Ishikawa (cell line): ENCODE data around the gene OXLD1.

ENCODE experiments used
- CEBPB ChIP-seq: IDR thresholded peaks from 2 replicates; pipeline ENCODE4 v1.6.1; 2012
- CREB1 ChIP-seq: IDR thresholded peaks from 2 replicates; pipeline ENCODE4 v1.6.1; 2012; ENCODE audit warnings: low read depth
- EGR1 ChIP-seq: IDR thresholded peaks from 2 replicates; pipeline ENCODE4 v1.6.1; 2012
- EP300 ChIP-seq: IDR thresholded peaks from 2 replicates; pipeline ENCODE4 v1.6.1; 2012; ENCODE audit warnings: borderline replicate concordance
- FOXM1 ChIP-seq: IDR thresholded peaks from 2 replicates; pipeline ENCODE4 v1.6.1; 2012; ENCODE audit warnings: low read depth, borderline replicate concordance
- NFIC ChIP-seq: IDR thresholded peaks from 2 replicates; pipeline ENCODE4 v1.6.1; 2012
- RAD21 ChIP-seq: IDR thresholded peaks from 2 replicates; pipeline ENCODE4 v1.6.1; 2012; ENCODE audit warnings: low read depth
- TAF1 ChIP-seq: IDR thresholded peaks from 2 replicates; pipeline ENCODE4 v1.6.1; 2012; ENCODE audit warnings: low read depth, mild to moderate bottlenecking
- TCF12 ChIP-seq: IDR thresholded peaks from 2 replicates; pipeline ENCODE4 v1.6.1; 2012; ENCODE audit warnings: low read depth
- TEAD4 ChIP-seq: IDR thresholded peaks from 2 replicates; pipeline ENCODE4 v1.6.1; 2012
- YY1 ChIP-seq: IDR thresholded peaks from 2 replicates; pipeline ENCODE4 v1.6.1; 2012; ENCODE audit warnings: low read depth
- ZBTB7A ChIP-seq: IDR thresholded peaks from 2 replicates; pipeline ENCODE4 v1.6.1; 2012; ENCODE audit warnings: low read depth
- TF ChIP-seq, protein P1 (sequence below): IDR thresholded peaks from 2 replicates; pipeline ENCODE4 v1.6.1; 2012; ENCODE audit warnings: low read depth, mild to moderate bottlenecking
- TF ChIP-seq, protein P2 (sequence below): IDR thresholded peaks from 2 replicates; pipeline ENCODE4 v1.6.1; 2012
- TF ChIP-seq, protein P3 (sequence below): IDR thresholded peaks from 2 replicates; pipeline ENCODE4 v1.6.1; 2012

OXLD1 gene

DNA sequence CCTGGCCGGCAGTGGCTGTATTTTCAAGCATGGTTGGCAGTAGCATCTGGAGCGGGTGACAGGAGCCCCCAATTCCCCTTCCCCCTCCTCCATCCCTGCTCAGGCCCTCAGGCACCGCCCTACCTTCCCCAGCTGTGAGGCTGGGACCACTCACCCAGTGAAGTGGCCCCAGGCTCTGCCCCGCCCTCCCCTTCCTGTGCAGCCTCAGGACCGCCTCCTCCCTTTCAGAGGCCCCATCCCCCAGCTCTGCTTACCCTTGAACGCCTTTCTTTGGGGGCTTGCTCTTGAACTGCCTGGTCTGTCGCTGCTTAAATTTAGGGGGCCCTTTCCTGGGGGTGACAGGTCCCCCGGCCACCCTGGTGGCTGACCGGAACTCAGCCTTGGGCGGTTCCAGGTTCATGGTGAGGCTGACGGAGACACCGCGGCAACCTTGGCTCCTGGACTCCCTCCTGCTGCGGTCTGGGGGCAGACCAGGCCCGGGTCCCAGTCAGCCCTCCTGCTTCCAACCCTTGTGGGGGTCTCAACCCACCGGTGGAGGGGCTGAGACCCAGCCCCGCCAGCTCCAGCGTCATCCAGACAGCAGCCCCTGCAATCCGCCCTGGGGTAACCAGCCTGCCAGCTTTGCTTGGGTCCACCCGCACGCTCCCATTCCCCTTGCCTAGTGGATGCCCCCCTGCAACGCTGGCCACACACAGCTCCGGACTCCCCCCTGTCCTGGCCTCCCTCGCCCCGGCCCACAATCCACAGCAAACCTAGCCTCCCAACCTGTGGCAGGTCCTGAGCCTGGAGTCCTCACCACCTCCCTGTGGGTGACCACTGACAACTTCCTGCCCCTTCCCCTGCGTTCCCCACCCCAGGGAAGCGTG is 13.3 kb downstream of the OXLD1 start:
- TF ChIP-seq NFIC: no peak
- TF ChIP-seq, protein P1, sequence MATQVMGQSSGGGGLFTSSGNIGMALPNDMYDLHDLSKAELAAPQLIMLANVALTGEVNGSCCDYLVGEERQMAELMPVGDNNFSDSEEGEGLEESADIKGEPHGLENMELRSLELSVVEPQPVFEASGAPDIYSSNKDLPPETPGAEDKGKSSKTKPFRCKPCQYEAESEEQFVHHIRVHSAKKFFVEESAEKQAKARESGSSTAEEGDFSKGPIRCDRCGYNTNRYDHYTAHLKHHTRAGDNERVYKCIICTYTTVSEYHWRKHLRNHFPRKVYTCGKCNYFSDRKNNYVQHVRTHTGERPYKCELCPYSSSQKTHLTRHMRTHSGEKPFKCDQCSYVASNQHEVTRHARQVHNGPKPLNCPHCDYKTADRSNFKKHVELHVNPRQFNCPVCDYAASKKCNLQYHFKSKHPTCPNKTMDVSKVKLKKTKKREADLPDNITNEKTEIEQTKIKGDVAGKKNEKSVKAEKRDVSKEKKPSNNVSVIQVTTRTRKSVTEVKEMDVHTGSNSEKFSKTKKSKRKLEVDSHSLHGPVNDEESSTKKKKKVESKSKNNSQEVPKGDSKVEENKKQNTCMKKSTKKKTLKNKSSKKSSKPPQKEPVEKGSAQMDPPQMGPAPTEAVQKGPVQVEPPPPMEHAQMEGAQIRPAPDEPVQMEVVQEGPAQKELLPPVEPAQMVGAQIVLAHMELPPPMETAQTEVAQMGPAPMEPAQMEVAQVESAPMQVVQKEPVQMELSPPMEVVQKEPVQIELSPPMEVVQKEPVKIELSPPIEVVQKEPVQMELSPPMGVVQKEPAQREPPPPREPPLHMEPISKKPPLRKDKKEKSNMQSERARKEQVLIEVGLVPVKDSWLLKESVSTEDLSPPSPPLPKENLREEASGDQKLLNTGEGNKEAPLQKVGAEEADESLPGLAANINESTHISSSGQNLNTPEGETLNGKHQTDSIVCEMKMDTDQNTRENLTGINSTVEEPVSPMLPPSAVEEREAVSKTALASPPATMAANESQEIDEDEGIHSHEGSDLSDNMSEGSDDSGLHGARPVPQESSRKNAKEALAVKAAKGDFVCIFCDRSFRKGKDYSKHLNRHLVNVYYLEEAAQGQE: no peak
- TF ChIP-seq ZBTB7A: no peak
- TF ChIP-seq, protein P2, sequence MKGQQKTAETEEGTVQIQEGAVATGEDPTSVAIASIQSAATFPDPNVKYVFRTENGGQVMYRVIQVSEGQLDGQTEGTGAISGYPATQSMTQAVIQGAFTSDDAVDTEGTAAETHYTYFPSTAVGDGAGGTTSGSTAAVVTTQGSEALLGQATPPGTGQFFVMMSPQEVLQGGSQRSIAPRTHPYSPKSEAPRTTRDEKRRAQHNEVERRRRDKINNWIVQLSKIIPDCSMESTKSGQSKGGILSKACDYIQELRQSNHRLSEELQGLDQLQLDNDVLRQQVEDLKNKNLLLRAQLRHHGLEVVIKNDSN: no peak
- TF ChIP-seq CREB1: no peak
- no peak for TF ChIP-seq TAF1

DNA sequence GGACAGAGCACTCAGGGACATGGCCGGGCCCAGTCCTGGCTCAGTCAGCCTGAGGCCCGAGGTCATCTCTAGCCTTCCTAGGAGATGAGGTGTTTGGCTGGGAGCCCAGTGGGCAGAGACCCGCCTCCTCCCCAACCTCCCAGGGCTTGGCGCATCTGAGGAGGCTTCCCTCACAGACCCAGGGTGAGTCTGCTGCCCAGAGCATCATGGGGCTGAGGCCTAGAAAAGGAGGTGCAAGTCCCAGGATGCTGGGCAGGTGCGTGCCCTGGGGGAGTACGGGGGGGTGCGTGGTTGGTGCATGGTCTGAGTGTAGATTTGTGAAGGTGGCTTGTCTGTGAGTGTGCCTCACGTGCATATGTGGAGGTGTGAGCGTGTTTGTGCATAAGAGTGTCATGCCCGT is 14.7 kb downstream of the OXLD1 start:
- peak; percentile 74 for TF ChIP-seq NFIC
- TF ChIP-seq, protein P2: no peak
- TF ChIP-seq, protein P3, sequence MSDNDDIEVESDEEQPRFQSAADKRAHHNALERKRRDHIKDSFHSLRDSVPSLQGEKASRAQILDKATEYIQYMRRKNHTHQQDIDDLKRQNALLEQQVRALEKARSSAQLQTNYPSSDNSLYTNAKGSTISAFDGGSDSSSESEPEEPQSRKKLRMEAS: no peak

DNA sequence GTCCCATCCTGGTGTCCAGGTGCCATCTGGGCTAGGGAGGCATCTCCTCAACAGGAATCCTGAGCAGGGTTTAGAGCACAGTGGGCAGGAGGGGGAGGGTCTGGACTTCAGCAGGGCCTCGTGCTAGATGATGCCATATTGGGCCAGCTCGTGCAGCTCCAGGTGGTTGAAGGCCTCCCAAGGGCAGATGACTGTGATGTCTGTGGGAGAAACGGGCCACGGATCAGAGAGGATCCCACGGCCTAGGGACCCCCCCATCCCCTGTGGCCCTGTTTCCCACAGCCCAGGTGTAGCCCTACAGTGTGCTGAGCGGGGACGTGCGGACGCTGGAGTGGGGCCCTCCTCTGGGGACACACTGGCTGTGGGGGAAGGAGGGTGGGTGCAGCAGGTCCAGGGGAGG is 15.5 kb downstream of the OXLD1 start:
- TF ChIP-seq, protein P1: no peak
- TF ChIP-seq TCF12 (no peak), YY1 (no peak), TEAD4 (no peak), NFIC (no peak), ZBTB7A (no peak), FOXM1 (no peak), TAF1 (no peak), CREB1 (no peak), EP300 (no peak), RAD21 (no peak), CEBPB (no peak), EGR1 (no peak)
- TF ChIP-seq, protein P2: no peak
- TF ChIP-seq, protein P3: no peak

DNA sequence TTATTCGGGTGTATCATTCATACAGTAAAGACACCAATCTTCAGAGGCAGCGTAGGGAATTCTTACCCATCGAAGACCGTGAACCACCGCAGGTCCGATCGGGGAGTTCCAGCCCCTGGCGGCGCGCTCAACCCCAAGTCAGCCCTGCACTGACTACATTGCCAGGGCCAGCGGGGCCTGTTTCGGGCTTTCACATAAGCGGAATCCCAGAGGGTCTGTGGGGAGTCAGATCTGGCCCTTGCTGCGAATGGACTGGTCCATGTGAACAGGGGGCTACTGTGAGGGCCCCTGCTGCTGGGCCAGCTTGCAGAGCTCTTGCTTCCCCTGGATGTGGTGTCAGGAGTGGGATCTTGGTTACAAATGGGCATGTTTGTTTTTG is 17.7 kb downstream of the OXLD1 start:
- TF ChIP-seq, protein P1: no peak
- TF ChIP-seq TAF1 (no peak), CEBPB (no peak), ZBTB7A (no peak), RAD21 (no peak), FOXM1 (no peak), TEAD4 (no peak)
- TF ChIP-seq, protein P3: no peak
- TF ChIP-seq, protein P2: no peak
